HL-60 (cell line): ENCODE results near the gene TCF25.
A peak's percentile ranks its signal among the peaks of the same experiment; 100 is the strongest.

Source experiments
- DNase-seq, 2 experiments: peaks; one replicate each; pipeline ENCODE4 v3.0.0-alpha.2; 2010 to 2020; ENCODE audit warnings: low read depth in 1 of 2, low spot score in 1 of 2
- H3K27ac ChIP-seq: fragments of 250-450 bp; sonication (Bioruptor Pico); replicated peaks from 2 replicates; pipeline ENCODE4 v1.5.1; 2020; ENCODE audit warnings: mild to moderate bottlenecking, moderate library complexity
- H3K27me3 ChIP-seq: fragments of 250-450 bp; sonication (Bioruptor Pico); 2 replicates; pipeline ENCODE4 v1.5.1; 2021; ENCODE audit warnings: mild to moderate bottlenecking, moderate library complexity; ENCODE audit not compliant: insufficient read depth, poor library complexity, severe bottlenecking
- H3K4me3 ChIP-seq: replicated peaks from 2 replicates; pipeline ENCODE4 v1.5.1; 2011; ENCODE audit warnings: mild to moderate bottlenecking, control low read depth, low read length; ENCODE audit not compliant: insufficient read depth
- GABPA ChIP-seq: IDR thresholded peaks from 2 replicates; pipeline ENCODE4 v1.6.1; 2012; ENCODE audit warnings: low read depth
- POLR2AphosphoS5 ChIP-seq: IDR thresholded peaks from 2 replicates; pipeline ENCODE4 v1.6.1; 2012; ENCODE audit warnings: low read depth
- REST ChIP-seq: IDR thresholded peaks from 2 replicates; pipeline ENCODE4 v1.6.1; 2012; ENCODE audit warnings: low read depth; ENCODE audit not compliant: insufficient replicate concordance
- SPI1 ChIP-seq: IDR thresholded peaks from 2 replicates; pipeline ENCODE4 v1.6.1; 2012; ENCODE audit warnings: low read depth, mild to moderate bottlenecking, borderline replicate concordance
- TF ChIP-seq, protein P1 (sequence below): IDR thresholded peaks from one replicate; pipeline ENCODE4 v1.5.1; 2011; ENCODE audit warnings: low read length, control low read depth, inconsistent platforms; ENCODE audit not compliant: insufficient read depth

Gene TCF25

DNA sequence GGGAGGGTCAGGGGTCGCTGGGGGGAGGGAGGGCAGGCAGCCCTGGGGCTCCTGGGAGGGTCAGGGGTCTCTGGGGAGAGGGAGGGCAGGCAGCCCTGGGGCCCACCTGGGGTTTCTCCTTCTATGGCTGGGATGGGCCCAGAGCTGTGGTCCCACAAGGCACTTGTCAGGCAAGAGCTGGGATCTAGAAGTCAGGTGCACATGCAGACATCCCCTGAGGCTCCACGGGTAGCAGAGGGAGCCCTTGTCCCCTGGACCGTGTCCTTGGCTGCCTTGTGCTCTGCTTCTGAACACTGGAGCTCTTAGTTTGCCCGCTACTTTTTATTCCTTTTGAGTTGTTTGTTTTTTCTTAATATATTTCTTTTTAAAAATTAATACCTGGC, 51.5 kb downstream of the TCF25 start:
- no peak for TF ChIP-seq POLR2AphosphoS5
- no peak for TF ChIP-seq SPI1
- TF ChIP-seq REST = no peak
- no peak for TF ChIP-seq GABPA
- TF ChIP-seq, protein P1, sequence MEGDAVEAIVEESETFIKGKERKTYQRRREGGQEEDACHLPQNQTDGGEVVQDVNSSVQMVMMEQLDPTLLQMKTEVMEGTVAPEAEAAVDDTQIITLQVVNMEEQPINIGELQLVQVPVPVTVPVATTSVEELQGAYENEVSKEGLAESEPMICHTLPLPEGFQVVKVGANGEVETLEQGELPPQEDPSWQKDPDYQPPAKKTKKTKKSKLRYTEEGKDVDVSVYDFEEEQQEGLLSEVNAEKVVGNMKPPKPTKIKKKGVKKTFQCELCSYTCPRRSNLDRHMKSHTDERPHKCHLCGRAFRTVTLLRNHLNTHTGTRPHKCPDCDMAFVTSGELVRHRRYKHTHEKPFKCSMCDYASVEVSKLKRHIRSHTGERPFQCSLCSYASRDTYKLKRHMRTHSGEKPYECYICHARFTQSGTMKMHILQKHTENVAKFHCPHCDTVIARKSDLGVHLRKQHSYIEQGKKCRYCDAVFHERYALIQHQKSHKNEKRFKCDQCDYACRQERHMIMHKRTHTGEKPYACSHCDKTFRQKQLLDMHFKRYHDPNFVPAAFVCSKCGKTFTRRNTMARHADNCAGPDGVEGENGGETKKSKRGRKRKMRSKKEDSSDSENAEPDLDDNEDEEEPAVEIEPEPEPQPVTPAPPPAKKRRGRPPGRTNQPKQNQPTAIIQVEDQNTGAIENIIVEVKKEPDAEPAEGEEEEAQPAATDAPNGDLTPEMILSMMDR = no peak
- no peak for DNase-seq
- no peak overlapping the region for H3K4me3 ChIP-seq
- H3K27me3 ChIP-seq = peaks cover 14% of the 10 kb centered on the region
- no peak overlapping the region for H3K27ac ChIP-seq

DNA sequence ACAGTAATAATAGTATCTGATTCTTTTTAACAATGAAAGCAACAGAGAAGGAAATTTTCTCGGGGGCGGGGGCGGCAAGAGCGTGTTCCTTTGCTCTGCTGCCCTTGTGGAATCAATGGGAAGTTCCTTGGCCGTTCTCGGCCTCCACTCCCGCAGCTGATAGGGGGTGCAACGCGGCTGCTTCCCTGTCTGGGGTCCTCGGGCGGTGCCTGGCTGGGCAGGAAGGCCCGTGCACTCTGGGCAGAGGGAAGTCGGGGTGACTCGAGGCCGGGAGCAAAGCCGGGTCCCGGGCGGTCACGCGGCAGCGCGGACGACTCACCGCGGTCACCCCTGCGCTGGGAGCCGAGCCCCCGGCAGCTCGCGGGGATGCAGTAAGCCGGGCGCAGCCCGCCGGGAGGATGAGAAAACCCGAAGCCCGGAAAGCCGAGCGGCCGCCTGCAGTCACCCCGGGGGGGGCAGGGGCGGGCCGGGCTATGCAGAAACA, 52.2 kb downstream of the TCF25 start:
- Histone ChIP-seq H3K27ac (no peak overlapping the region), H3K4me3 (peak overlapping the region; percentile 25; the same call in 1 of the 2 replicates), H3K27me3 (peaks cover 14% of the 10 kb centered on the region)
- TF ChIP-seq REST = no peak
- TF ChIP-seq, protein P1 = no peak
- no peak for TF ChIP-seq SPI1
- no peak for TF ChIP-seq GABPA
- TF ChIP-seq POLR2AphosphoS5 = no peak
- DNase-seq = no peak

DNA sequence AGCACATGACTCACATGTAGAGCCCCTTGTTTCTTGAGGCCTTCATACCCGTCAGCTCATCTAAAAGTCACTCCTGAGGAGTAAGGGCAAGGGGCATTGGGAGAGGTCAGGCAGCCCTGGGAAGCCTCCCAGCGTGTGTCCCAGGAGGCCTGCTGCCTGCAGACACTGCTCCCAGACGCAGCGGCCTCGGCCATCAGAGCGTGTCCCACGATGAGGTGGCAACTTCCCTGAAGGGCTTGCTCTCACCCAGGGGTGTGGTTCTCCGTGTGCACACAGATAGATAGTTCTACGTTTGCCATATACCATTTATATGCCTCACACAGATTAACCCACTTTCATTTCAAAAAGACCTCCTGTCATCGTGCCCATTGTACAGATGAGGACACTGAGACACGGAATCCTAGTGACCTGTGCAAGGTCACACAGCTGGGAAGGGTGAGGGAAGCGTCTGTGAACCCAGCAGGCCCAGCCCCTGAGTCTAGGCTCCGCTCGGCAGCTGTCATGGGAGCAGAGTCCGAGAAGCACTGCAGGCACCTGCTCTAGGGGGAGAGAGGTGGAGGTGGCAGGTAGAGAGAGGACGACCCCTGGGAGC, 58.0 kb downstream of the TCF25 start:
- no peak for TF ChIP-seq REST
- TF ChIP-seq GABPA = no peak
- no peak for TF ChIP-seq SPI1
- no peak for TF ChIP-seq POLR2AphosphoS5
- TF ChIP-seq, protein P1 = no peak
- no peaks in the 10 kb centered on the region for H3K27me3 ChIP-seq
- no peak overlapping the region for H3K4me3 ChIP-seq
- DNase-seq = no peak
- no peak overlapping the region for H3K27ac ChIP-seq
